ENCODE data around the gene USP6.
"Not testable (repeated sequence)": the region's sequence is repeated elsewhere in the genome, so short reads cannot be mapped to it uniquely, and the experiment has no call there.

DNA sequence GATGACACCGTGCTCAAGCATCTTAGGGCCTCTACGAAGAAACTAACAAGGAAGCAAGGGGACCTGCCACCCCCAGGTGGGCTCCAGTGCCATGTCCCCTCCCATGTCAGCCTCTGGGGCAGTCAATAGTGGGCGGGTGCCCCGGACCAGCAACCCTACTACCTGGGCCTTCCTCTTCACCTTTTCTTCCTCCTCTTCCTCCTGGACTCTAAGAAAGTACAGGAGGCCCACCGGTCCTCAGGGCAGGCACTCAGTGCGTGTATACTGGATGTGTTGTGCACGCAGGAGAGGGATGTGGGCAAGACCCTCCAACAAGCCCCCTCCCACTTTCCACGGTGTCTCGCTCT lies 22.3 kb downstream of the USP6 start:
- not testable (repeated sequence) for TF ChIP-seq FOSB (CRISPR knock-in tag; IDR thresholded peaks at IDR 0.05); POLR2A (IDR thresholded peaks at IDR 0.05; ENCODE audit: low read length); EP300 (IDR thresholded peaks at IDR 0.05); BHLHE40 (IDR thresholded peaks at IDR 0.05; ENCODE audit: low read depth, low read length)
- TF ChIP-seq, protein P1, sequence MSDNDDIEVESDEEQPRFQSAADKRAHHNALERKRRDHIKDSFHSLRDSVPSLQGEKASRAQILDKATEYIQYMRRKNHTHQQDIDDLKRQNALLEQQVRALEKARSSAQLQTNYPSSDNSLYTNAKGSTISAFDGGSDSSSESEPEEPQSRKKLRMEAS (IDR thresholded peaks at IDR 0.05) = not testable (repeated sequence)
- TF ChIP-seq, protein P2, sequence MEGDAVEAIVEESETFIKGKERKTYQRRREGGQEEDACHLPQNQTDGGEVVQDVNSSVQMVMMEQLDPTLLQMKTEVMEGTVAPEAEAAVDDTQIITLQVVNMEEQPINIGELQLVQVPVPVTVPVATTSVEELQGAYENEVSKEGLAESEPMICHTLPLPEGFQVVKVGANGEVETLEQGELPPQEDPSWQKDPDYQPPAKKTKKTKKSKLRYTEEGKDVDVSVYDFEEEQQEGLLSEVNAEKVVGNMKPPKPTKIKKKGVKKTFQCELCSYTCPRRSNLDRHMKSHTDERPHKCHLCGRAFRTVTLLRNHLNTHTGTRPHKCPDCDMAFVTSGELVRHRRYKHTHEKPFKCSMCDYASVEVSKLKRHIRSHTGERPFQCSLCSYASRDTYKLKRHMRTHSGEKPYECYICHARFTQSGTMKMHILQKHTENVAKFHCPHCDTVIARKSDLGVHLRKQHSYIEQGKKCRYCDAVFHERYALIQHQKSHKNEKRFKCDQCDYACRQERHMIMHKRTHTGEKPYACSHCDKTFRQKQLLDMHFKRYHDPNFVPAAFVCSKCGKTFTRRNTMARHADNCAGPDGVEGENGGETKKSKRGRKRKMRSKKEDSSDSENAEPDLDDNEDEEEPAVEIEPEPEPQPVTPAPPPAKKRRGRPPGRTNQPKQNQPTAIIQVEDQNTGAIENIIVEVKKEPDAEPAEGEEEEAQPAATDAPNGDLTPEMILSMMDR (IDR thresholded peaks at IDR 0.05) = not testable (repeated sequence)
